Activated CD4-positive, alpha-beta T cell treated with anti-CD3 and anti-CD28 coated beads for 36 hours (primary cell): Measurements from ENCODE around the gene FHIT. TPM values are rescaled to one million over a fixed set of nuclear protein-coding genes. Genes with fewer than 3 reads are reported as not detected.
"Not testable (repeated sequence)": the region's sequence is repeated elsewhere in the genome, so short reads cannot be mapped to it uniquely, and the experiment has no call there.

Experiments
- ATAC-seq: fragments of 200-7000 bp; cut with Tn5 transposase; one replicate; pipeline ENCODE4 v1.10.0; 2021; ENCODE audit warnings: mild to moderate bottlenecking, moderate library complexity
- CTCF ChIA-PET: fragments of 350-600 bp; sonication (Branson Sonifier 250); formaldehyde crosslinking; loops from one replicate; lab custom pipeline; 2021; ENCODE audit warnings: antibody characterized with exemption; lab: Charles Lee
- POLR2A ChIA-PET: fragments of 350-600 bp; sonication (Branson Sonifier 250); formaldehyde crosslinking; loops from one replicate; lab custom pipeline; 2021; ENCODE audit warnings: antibody characterized with exemption, inconsistent platforms; lab: Charles Lee
- DNase-seq: peaks from one replicate; pipeline ENCODE4 v3.0.0-alpha.2; 2020
- H3K27ac Mint-ChIP-seq: one replicate; pipeline ENCODE4 v1.8.0; 2021; ENCODE audit warnings: mixed read lengths
- H3K27me3 Mint-ChIP-seq: one replicate; pipeline ENCODE4 v1.8.0; 2021; ENCODE audit warnings: mixed read lengths
- H3K36me3 Mint-ChIP-seq: one replicate; pipeline ENCODE4 v1.8.0; 2021; ENCODE audit warnings: low read depth, mixed read lengths
- H3K4me1 Mint-ChIP-seq: one replicate; pipeline ENCODE4 v1.8.0; 2021; ENCODE audit warnings: mixed read lengths
- H3K4me3 Mint-ChIP-seq: one replicate; pipeline ENCODE4 v1.8.0; 2021; ENCODE audit warnings: mild to moderate bottlenecking, moderate library complexity, mixed read lengths
- H3K9me3 Mint-ChIP-seq: one replicate; pipeline ENCODE4 v1.8.0; 2021; ENCODE audit warnings: low read depth, mixed read lengths
- intact Hi-C, 2 experiments: fragments of 100-400 bp; cut with DNase I in 1 of 2; cut with micrococcal nuclease in 1 of 2; formaldehyde crosslinking; loops; one replicate each; pipeline versions ENCODE4 v1.14.2 to v1.15.1; 2022 to 2024; cut with DNase I, micrococcal nuclease
- total RNA-seq, 2 experiments: library from RNA; stranded (reverse); gene quantifications; one replicate each; pipeline ENCODE4 v1.2.3, GENCODE V29; 2021

FHIT gene
- total RNA-seq, 2 experiments from 2014 or later, result 10.2 to 13.1 TPM

DNA sequence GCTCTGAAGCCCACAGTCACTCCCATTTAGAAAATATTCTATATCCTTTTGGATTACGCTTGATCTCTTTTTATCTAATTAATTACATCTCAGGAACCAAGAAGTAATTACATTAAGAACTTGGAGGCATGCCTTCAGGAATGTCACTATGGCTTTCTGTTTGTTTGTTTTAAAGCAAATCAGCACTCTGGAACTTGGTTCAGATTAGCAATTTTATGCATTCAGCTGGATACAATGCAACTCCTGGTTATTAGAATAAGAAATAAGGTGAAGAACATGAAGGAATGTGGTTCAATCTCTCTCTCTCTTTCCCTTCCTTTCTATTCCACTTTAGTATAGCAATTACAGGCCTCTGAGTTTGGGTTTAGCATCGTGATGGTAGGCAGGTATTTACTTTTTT lies 235.8 kb downstream of the FHIT start:
- Mint-ChIP-seq H3K27ac (no peak overlapping the region), H3K27me3 (no peaks in the 10 kb centered on the region), H3K4me1 (no peaks in the 10 kb centered on the region), H3K36me3 (peaks cover 4% of the 10 kb centered on the region), H3K9me3 (no peaks in the 10 kb centered on the region), H3K4me3 (no peak overlapping the region)
- intact Hi-C loops, result no loop called here
- DNase-seq (no peak), ATAC-seq (no peak)
- POLR2A ChIA-PET, result no interaction called here
- CTCF ChIA-PET, result no interaction called here

DNA sequence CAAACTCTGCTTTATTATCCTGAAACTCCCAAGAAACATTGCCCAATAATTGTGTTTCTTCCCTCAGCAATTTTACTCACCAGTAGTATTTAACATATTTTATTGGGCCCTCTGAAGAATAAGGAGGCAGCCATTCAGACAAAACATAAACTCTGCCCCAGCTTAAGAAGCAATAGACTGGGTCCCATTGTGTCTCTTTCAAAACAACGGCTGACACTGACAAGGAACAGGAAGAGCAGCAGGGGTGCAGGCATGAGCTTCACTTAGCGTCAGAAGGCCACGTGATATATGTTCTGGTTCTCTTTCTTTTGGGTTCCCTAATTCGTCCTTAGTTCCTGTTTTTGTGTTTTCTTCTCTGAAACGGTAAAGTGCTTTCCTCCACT lies 242.3 kb downstream of the FHIT start:
- no peak overlapping the region for H3K27ac Mint-ChIP-seq
- H3K4me1 Mint-ChIP-seq, result no peaks in the 10 kb centered on the region
- H3K27me3 Mint-ChIP-seq, result no peaks in the 10 kb centered on the region
- ChIA-PET POLR2A (no interaction called here), CTCF (interaction anchor here (0.6 to 0.7 kb wide), 2 partner anchors 201 to 350 kb away, joined by 3 to 4 read pairs; no protein-coding TSS in a partner anchor)
- intact Hi-C loops, result no loop called here
- H3K36me3 Mint-ChIP-seq, result no peaks in the 10 kb centered on the region
- no peak for DNase-seq
- H3K9me3 Mint-ChIP-seq, result no peaks in the 10 kb centered on the region
- no peak overlapping the region for H3K4me3 Mint-ChIP-seq
- no peak for ATAC-seq

DNA sequence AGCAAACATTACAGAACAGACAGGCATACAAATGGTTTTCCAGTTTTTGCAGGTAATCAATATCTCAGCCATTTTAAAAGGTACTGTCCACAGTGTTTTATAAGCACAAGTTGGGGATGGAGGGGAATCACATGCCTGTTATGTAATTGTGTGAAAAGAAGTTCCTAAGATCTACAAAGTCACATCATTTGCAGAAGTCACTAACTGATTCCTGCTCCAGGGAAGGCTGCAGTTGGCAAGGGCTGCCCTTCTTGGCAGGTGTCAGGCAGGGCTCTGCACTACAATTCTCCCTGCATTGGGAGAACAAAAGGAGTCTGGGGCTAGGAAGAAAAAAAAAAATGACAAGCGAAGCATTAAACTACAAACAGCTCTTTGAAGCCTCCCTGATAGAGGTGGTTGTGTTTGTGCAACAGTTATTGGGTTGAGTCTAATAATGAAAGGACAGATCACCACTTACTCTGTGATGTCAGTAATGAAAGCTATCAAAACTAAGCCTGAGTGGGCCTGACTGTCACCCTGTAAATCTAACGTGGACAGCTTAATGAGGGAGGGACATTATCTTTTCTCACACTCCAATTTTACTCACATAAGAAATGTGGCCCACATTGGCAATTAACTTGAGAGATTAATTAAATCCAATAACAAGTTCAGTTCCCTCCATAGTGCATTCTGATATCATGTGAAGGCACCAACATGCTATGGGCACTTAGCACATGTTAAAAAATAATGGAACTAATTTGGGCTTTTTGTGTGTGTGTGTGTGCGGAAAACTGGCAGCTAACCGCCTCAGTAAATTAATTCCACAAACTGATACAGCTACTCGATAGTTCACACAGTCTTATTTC lies 242.9 kb downstream of the FHIT start:
- ATAC-seq, result no peak
- no peak for DNase-seq
- H3K4me3 Mint-ChIP-seq, result no peak overlapping the region
- ChIA-PET POLR2A (no interaction called here), CTCF (interaction anchor here (0.6 to 0.7 kb wide), 2 partner anchors 202 to 349 kb away, joined by 3 to 4 read pairs; no protein-coding TSS in a partner anchor)
- H3K9me3 Mint-ChIP-seq, result no peaks in the 10 kb centered on the region
- intact Hi-C loops, result no loop called here
- no peak overlapping the region for H3K27ac Mint-ChIP-seq
- no peaks in the 10 kb centered on the region for H3K36me3 Mint-ChIP-seq
- H3K27me3 Mint-ChIP-seq, result no peaks in the 10 kb centered on the region
- H3K4me1 Mint-ChIP-seq, result no peaks in the 10 kb centered on the region

DNA sequence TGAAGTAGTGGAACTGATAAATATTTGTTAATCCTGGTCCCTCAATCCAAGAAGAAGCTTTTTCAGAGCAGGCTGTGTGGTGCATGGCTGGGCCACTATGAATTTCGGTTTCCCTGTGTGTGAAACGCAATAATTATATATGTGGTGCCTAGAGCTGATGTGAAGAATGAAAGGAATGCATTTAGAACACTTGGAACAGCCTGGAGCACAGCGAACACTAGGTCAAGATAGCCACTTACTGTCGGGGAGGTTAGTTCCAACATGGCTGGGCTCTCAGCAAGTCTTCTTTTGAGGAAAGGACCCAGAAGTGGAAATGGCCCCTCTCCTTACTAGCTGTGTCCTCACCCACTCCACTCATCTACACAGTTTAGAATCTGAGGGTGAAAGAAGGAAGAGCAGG lies 245.7 kb downstream of the FHIT start:
- ATAC-seq, result no peak
- intact Hi-C loops, result no loop called here

DNA sequence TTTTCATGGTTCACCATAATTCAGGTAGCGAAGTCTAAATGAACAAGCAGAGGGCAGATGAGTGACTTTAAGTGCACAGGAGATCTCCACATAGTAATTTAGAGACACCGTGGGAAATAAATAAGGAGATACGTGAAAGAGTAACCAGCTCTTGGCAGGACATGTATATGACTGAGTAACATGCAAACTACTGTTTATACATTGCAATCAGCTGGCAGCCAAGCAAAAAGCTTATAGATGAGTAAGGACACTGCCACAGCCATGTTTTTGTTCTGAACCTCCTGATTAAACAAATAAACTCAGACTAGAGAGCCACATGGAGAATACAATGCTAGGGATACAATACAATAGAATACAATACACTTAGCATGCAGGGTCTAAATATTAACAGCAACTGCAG lies 252.4 kb downstream of the FHIT start:
- Mint-ChIP-seq H3K4me1 (no peaks in the 10 kb centered on the region), H3K36me3 (no peaks in the 10 kb centered on the region), H3K27me3 (no peaks in the 10 kb centered on the region), H3K9me3 (no peaks in the 10 kb centered on the region), H3K27ac (no peak overlapping the region), H3K4me3 (no peak overlapping the region)
- ChIA-PET CTCF (no interaction called here), POLR2A (no interaction called here)
- DNase-seq, result no peak
- no peak for ATAC-seq
- intact Hi-C loops, result no loop called here

More for the DNA sequence above, 245.7 kb downstream of the FHIT start:
- no peak overlapping the region for H3K4me3 Mint-ChIP-seq
- no peak for DNase-seq
- POLR2A ChIA-PET, result no interaction called here
- no peaks in the 10 kb centered on the region for H3K27me3 Mint-ChIP-seq
- no peaks in the 10 kb centered on the region for H3K4me1 Mint-ChIP-seq
- CTCF ChIA-PET, result no interaction called here
- no peaks in the 10 kb centered on the region for H3K9me3 Mint-ChIP-seq
- no peaks in the 10 kb centered on the region for H3K36me3 Mint-ChIP-seq
- no peak overlapping the region for H3K27ac Mint-ChIP-seq

DNA sequence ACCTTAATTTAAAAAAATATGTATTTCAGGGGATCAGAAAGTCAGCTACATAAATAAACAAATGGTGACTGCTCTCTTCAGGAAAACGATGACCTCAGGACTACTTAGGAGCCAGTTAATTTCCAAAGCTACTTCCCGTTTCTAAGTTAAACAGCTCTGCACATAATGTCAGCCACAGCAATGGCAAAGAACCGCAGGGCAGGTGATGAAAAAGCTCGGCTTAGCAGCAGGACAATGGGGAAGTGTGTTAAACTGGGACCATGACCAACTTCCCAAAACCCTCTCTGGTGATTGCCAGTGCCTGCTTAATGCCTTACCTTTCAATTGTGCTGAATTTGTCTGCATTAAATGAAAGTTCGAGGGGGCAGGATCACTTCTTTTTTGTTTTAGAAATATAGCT lies 258.9 kb downstream of the FHIT start:
- H3K27me3 Mint-ChIP-seq, result no peaks in the 10 kb centered on the region
- no peaks in the 10 kb centered on the region for H3K36me3 Mint-ChIP-seq
- POLR2A ChIA-PET, result interaction anchor here (0.5 kb wide), 1 partner anchor 477 kb away, joined by 3 read pairs; no protein-coding TSS in a partner anchor
- no peak for DNase-seq
- H3K9me3 Mint-ChIP-seq, result no peaks in the 10 kb centered on the region
- H3K4me1 Mint-ChIP-seq, result no peaks in the 10 kb centered on the region
- no peak overlapping the region for H3K4me3 Mint-ChIP-seq
- CTCF ChIA-PET, result no interaction called here
- H3K27ac Mint-ChIP-seq, result no peak overlapping the region
- ATAC-seq, result no peak
- intact Hi-C loops, result no loop called here

DNA sequence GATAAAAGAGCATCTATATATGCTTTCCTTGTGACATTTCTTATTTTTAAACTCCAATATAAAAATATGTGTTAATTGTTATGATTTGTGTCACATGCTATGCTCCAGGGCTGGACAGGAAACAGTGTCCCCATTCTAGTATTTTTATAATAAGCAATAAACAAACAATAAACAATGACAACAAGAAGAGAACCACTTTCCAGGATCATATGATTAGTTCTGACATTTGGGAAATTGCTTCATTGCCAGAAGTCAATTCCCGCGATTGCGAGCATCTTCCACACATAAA lies 260.9 kb downstream of the FHIT start:
- intact Hi-C loops, result no loop called here
- ATAC-seq (no peak), DNase-seq (no peak)
- no peak overlapping the region for H3K27ac Mint-ChIP-seq
- ChIA-PET POLR2A (no interaction called here), CTCF (no interaction called here)
- H3K4me1 Mint-ChIP-seq, result no peaks in the 10 kb centered on the region
- H3K27me3 Mint-ChIP-seq, result no peaks in the 10 kb centered on the region
- peaks cover 3% of the 10 kb centered on the region for H3K9me3 Mint-ChIP-seq
- H3K4me3 Mint-ChIP-seq, result no peak overlapping the region
- H3K36me3 Mint-ChIP-seq, result no peaks in the 10 kb centered on the region

DNA sequence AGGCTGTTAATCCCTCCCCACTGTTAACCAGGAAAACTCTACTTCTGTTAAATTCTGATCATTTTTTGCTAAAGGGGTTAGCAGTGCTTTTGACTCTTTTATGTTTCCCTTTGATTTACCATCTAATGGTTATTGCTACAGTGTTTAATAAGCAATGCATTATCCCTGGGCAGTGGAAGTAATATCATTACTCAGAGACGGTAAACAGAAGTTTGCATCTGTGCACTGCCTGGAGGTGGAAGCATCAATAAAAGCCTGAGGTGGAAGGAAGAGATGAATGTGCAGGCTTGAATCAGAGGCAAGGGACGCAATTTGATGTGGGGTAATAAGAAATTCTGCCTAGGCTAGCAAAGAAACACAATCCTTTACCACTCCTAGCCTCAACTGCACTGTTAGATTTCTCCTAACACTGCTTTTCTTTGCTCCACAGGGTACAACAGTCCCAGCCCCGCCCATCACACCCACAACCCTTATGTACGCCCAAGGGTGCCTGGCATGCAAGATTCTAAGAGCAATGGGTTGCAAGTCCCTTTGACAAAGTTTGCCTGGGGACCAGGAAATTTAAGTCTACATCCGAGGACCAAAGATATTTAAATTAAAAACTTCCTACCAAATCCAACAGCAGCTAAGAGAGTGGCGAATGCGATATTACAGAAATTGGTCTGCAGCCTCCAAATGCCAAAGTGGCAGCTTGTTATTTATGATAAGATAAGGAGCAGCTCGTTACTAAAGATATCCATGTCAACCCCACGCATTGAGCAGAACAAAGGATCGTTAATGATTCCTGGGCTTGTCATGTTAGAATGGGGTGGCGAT lies 261.4 kb downstream of the FHIT start:
- Mint-ChIP-seq H3K4me1 (no peaks in the 10 kb centered on the region), H3K27ac (no peak overlapping the region)

DNA sequence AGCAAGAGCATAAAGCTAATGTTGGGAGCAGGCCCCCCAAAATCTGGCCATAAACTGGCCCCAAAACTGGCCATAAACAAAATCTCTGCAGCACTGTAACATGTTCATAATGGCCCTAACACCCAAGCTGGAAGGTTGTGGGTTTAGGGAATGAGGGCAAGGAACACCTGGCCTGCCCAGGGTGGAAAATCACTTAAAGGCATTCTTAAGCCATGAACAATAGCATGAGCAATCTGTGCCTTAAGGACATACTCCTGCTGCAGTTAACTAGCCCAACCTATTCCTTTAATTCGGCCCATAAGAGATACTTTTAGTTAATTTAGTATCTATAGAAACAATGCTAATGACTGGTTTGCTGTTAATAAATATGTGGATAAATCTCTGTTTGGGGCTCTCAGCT lies 264.1 kb downstream of the FHIT start:
- DNase-seq, intact Hi-C loops, H3K27ac Mint-ChIP-seq, ATAC-seq, H3K4me1 Mint-ChIP-seq, H3K36me3 Mint-ChIP-seq, POLR2A ChIA-PET, CTCF ChIA-PET, H3K9me3 Mint-ChIP-seq, H3K27me3 Mint-ChIP-seq, H3K4me3 Mint-ChIP-seq: not testable (repeated sequence)

More for the DNA sequence above, 261.4 kb downstream of the FHIT start:
- Mint-ChIP-seq H3K27me3 (no peaks in the 10 kb centered on the region), H3K36me3 (no peaks in the 10 kb centered on the region), H3K9me3 (peaks cover 3% of the 10 kb centered on the region), H3K4me3 (no peak overlapping the region)
- POLR2A ChIA-PET, result no interaction called here
- ATAC-seq (no peak), DNase-seq (no peak)
- intact Hi-C loops, result no loop called here
- CTCF ChIA-PET, result no interaction called here

DNA sequence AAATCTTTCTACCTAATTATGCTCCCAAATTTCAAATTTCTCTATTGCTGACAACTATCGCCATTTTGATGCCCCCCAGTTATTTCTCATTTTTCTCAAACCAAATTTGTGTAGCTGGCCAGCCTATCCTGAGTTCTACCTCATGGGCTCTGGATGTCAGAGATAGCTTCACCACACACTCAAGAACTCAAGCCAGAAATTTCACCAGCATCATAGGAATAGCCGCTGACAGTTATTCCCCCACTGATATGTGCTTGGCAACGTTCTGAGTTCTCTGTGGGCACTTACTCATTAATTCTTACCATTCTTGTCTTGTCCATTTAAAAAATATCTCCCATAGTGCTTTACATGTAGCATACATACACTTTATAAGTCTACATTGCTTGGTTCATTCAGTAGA lies 264.7 kb downstream of the FHIT start:
- Mint-ChIP-seq H3K4me3 (no peak overlapping the region), H3K4me1 (peaks cover 2% of the 10 kb centered on the region), H3K27me3 (no peaks in the 10 kb centered on the region), H3K36me3 (no peaks in the 10 kb centered on the region), H3K9me3 (peaks cover 3% of the 10 kb centered on the region), H3K27ac (no peak overlapping the region)
- intact Hi-C loops, result no loop called here
- ChIA-PET CTCF (no interaction called here), POLR2A (no interaction called here)
- DNase-seq (no peak), ATAC-seq (no peak)

DNA sequence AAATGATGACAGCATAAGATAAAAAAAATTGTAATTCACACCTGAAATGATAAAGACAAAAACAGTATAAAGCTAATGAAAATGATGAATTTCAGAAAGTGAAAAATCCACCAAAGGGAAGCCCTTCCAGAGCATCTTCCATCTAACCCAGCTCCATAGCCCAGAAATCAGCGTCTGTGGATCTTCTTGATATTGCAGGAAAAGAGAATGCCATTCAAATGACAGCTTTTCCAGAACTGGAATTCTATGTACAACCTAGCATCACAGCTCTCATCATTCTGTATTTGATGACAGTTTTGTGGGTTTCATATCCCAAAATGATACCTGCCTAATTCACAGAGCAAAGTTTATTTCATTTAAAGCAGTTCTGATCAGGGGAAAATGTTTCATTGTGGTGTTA lies 267.3 kb downstream of the FHIT start:
- Mint-ChIP-seq H3K27me3 (no peaks in the 10 kb centered on the region), H3K4me3 (no peak overlapping the region), H3K36me3 (no peaks in the 10 kb centered on the region), H3K9me3 (peaks cover 3% of the 10 kb centered on the region), H3K27ac (no peak overlapping the region), H3K4me1 (peaks cover 15% of the 10 kb centered on the region)
- ChIA-PET CTCF (no interaction called here), POLR2A (no interaction called here)
- ATAC-seq (no peak), DNase-seq (no peak)
- intact Hi-C loops, result no loop called here

DNA sequence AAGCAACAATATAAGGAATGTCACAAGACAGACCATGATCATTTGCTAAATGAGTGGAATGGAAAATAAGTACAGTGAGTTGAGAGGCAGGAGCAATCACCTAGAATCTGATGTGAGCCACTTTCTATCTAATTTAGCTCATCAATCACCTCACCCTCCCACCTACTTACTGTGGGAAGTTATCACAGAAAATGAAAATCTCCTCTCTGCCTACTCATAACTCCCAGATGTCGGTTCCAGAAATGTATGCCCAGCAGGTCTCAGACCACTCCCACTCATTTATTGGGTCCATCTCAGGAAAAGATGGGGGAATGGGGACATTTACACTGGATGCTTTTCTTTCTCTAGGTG lies 270.9 kb downstream of the FHIT start:
- no peaks in the 10 kb centered on the region for H3K27me3 Mint-ChIP-seq
- CTCF ChIA-PET, result no interaction called here
- H3K27ac Mint-ChIP-seq, result no peak overlapping the region
- no peak for ATAC-seq
- H3K4me3 Mint-ChIP-seq, result no peak overlapping the region
- intact Hi-C loops, result no loop called here
- peaks cover 4% of the 10 kb centered on the region for H3K36me3 Mint-ChIP-seq
- POLR2A ChIA-PET, result no interaction called here
- H3K4me1 Mint-ChIP-seq, result peaks cover 15% of the 10 kb centered on the region
- H3K9me3 Mint-ChIP-seq, result no peaks in the 10 kb centered on the region
- DNase-seq, result no peak
